Breast epithelium (tissue), 3 donors: ENCODE results near the gene TCF7L1.
"Not testable (repeated sequence)": the region's sequence is repeated elsewhere in the genome, so short reads cannot be mapped to it uniquely, and the experiment has no call there.

Experiments
- CTCF ChIP-seq, 3 donors: fragments of 450-650 bp; IDR thresholded peaks; one replicate each; pipeline ENCODE4 v1.5.1; 2016 to 2017; ENCODE audit warnings: antibody characterized with exemption in 3 of 3, mild to moderate bottlenecking in 3 of 3, moderate library complexity in 3 of 3
- POLR2A ChIP-seq: fragments of 450-650 bp; IDR thresholded peaks from one replicate; pipeline ENCODE4 v1.6.1; 2016; ENCODE audit warnings: antibody characterized with exemption, mild to moderate bottlenecking, moderate library complexity
- POLR2AphosphoS5 ChIP-seq, 3 donors: sonication (generic); formaldehyde crosslinking; IDR thresholded peaks; one replicate each; pipeline ENCODE4 v1.6.1; 2017; ENCODE audit warnings: antibody characterized with exemption in 3 of 3

- not testable (repeated sequence) for TF ChIP-seq CTCF (IDR thresholded peaks at IDR 0.05); POLR2A; POLR2AphosphoS5 (IDR thresholded peaks at IDR 0.05)
Measured at GRCh38 chr2:85323988-85324367, 190.8 kb downstream of the TCF7L1 start.
